HG02884 (cell line): Measurements from ENCODE around the gene GGCX.

Source experiments
- ATAC-seq: cut with Tn5 transposase; IDR thresholded peaks from one replicate; pipeline ENCODE4 v1.9.1; 2021; ENCODE audit warnings: mild to moderate bottlenecking, moderate library complexity; ENCODE audit not compliant: unreplicated experiment

The GGCX gene

GRCh38 chr2:85522090-85522647 lies 39.1 kb downstream of the GGCX start:
- ATAC-seq, result no peak

- no peak for ATAC-seq
These were observed 44.5 kb downstream of the GGCX start for GRCh38 chr2:85516653-85517389.

- ATAC-seq, result no peak
These were observed 47.0 kb downstream of the GGCX start for GRCh38 chr2:85514323-85514722.

GRCh38 chr2:85511008-85511811 lies 50.1 kb downstream of the GGCX start:
- no peak for ATAC-seq

GRCh38 chr2:85506768-85507181 lies 54.5 kb downstream of the GGCX start:
- no peak for ATAC-seq

- no peak for ATAC-seq
These were observed 55.6 kb downstream of the GGCX start for GRCh38 chr2:85505551-85506238.

- ATAC-seq, result no peak
These were observed 56.5 kb downstream of the GGCX start for GRCh38 chr2:85504778-85505261.

- ATAC-seq, result no peak
These were observed 57.2 kb downstream of the GGCX start for GRCh38 chr2:85503851-85504777.

GRCh38 chr2:85503168-85503850 lies 58.0 kb downstream of the GGCX start:
- ATAC-seq, result no peak

- ATAC-seq, result no peak
These were observed 58.6 kb downstream of the GGCX start for GRCh38 chr2:85502720-85503119.

- no peak for ATAC-seq
These were observed 60.0 kb downstream of the GGCX start for GRCh38 chr2:85501248-85501647.

GRCh38 chr2:85497944-85498630 lies 63.2 kb downstream of the GGCX start:
- ATAC-seq, result no peak

- no peak for ATAC-seq
These were observed 64.9 kb downstream of the GGCX start for GRCh38 chr2:85496436-85496835.
